SIG-M5 treated with dmso at 0.1 percent for 504 hours (cell line): ENCODE data around the gene YPEL1.
"Not testable (repeated sequence)": the region's sequence is repeated elsewhere in the genome, so short reads cannot be mapped to it uniquely, and the experiment has no call there.

Source experiments
- DNase-seq: peaks from one replicate; lab custom pipeline; 2025; ENCODE audit not compliant: unreplicated experiment; lab: John Stamatoyannopoulos, UW

The YPEL1 gene

GRCh38 chr22:21686193-21686608, 49.4 kb downstream of the YPEL1 start:
- DNase-seq: no peak

- no peak for DNase-seq
Observed at GRCh38 chr22:21685164-21685513, 50.5 kb downstream of the YPEL1 start.

GRCh38 chr22:21684492-21685163, 51.0 kb downstream of the YPEL1 start:
- no peak for DNase-seq

- DNase-seq: no peak
Observed at GRCh38 chr22:21683401-21683811, 52.2 kb downstream of the YPEL1 start.

- no peak for DNase-seq
Observed at GRCh38 chr22:21682385-21683175, 53.0 kb downstream of the YPEL1 start.

- no peak for DNase-seq
Observed at GRCh38 chr22:21681566-21682370, 53.8 kb downstream of the YPEL1 start.

GRCh38 chr22:21680830-21681565, 54.6 kb downstream of the YPEL1 start:
- DNase-seq: no peak

GRCh38 chr22:21679383-21679782, 56.2 kb downstream of the YPEL1 start:
- no peak for DNase-seq

GRCh38 chr22:21678842-21679241, 56.8 kb downstream of the YPEL1 start:
- DNase-seq: not testable (repeated sequence)

GRCh38 chr22:21677606-21678443, 57.8 kb downstream of the YPEL1 start:
- DNase-seq: no peak

- DNase-seq: no peak
Observed at GRCh38 chr22:21674638-21675245, 60.9 kb downstream of the YPEL1 start.

- no peak for DNase-seq
Observed at GRCh38 chr22:21673534-21674321, 61.9 kb downstream of the YPEL1 start.

GRCh38 chr22:21672107-21672629, 63.4 kb downstream of the YPEL1 start:
- DNase-seq: peak; percentile 33

- DNase-seq: no peak
Observed at GRCh38 chr22:21669026-21669425, 66.6 kb downstream of the YPEL1 start.

- DNase-seq: no peak
Observed at GRCh38 chr22:21666786-21667185, 68.8 kb downstream of the YPEL1 start.

- no peak for DNase-seq
Observed at GRCh38 chr22:21665047-21665851, 70.3 kb downstream of the YPEL1 start.

GRCh38 chr22:21663738-21664137, 71.9 kb downstream of the YPEL1 start:
- DNase-seq: no peak

- DNase-seq: no peak
Observed at GRCh38 chr22:21661991-21662390, 73.6 kb downstream of the YPEL1 start.
